CD4-positive, alpha-beta T cell (primary cell): Measurements from ENCODE around the gene NOC3L. TPM values are rescaled to one million over a fixed set of nuclear protein-coding genes. Genes with fewer than 3 reads are reported as not detected.
"Not testable (repeated sequence)": the region's sequence is repeated elsewhere in the genome, so short reads cannot be mapped to it uniquely, and the experiment has no call there.

Experiments used
- ATAC-seq: fragments of 200-7000 bp; cut with Tn5 transposase; one replicate; pipeline ENCODE4 v1.10.0; 2022; ENCODE audit warnings: mild to moderate bottlenecking; ENCODE audit not compliant: poor library complexity
- CTCF ChIA-PET: fragments of 350-600 bp; sonication (Branson Sonifier 250); formaldehyde crosslinking; loops from one replicate; lab custom pipeline; 2021; ENCODE audit warnings: antibody characterized with exemption, inconsistent platforms; lab: Charles Lee
- POLR2A ChIA-PET: fragments of 350-600 bp; sonication (Branson Sonifier 250); formaldehyde crosslinking; loops from one replicate; lab custom pipeline; 2021; ENCODE audit warnings: antibody characterized with exemption, inconsistent platforms; lab: Charles Lee
- DNase-seq, 14 experiments: peaks; one replicate each; pipeline ENCODE4 v3.0.0-alpha.2; 2013 to 2020; ENCODE audit warnings: mixed read lengths in 2 of 14
- H3K27ac ChIP-seq, 2 donors: one replicate each; pipeline versions ENCODE4 v1.5.1 to v1.7.0; 2013; ENCODE audit warnings: low read length in 2 of 2, low read depth in 1 of 2, mild to moderate bottlenecking in 1 of 2
- H3K27me3 ChIP-seq, 2 experiments: 1 replicate in 1 of 2; 2 replicates in 1 of 2; pipeline versions ENCODE4 v1.6.1 to v1.7.0; 2013; ENCODE audit warnings: low read length in 2 of 2, control low read depth in 1 of 2, mild to moderate bottlenecking in 1 of 2, moderate library complexity in 1 of 2; ENCODE audit not compliant: insufficient read depth in 2 of 2, control insufficient read depth in 1 of 2
- H3K36me3 ChIP-seq: one replicate; pipeline ENCODE4 v1.6.1; 2013; ENCODE audit warnings: low read length, control low read depth; ENCODE audit not compliant: insufficient read depth
- H3K4me1 ChIP-seq: one replicate; pipeline ENCODE4 v1.6.1; 2013; ENCODE audit warnings: low read length, control low read depth; ENCODE audit not compliant: insufficient read depth
- H3K4me3 ChIP-seq: one replicate; pipeline ENCODE4 v1.5.1; 2013; ENCODE audit warnings: mild to moderate bottlenecking, low read length, moderate library complexity
- H3K9me3 ChIP-seq, 2 experiments: 1 replicate in 1 of 2; 2 replicates in 1 of 2; pipeline versions ENCODE4 v1.6.1 to v1.7.0; 2013; ENCODE audit warnings: low read length in 2 of 2, mild to moderate bottlenecking in 2 of 2, control low read depth in 1 of 2, moderate library complexity in 1 of 2; ENCODE audit not compliant: control insufficient read depth in 1 of 2, insufficient read depth in 1 of 2
- H3K27ac Mint-ChIP-seq: one replicate; pipeline ENCODE4 v1.8.0; 2020; ENCODE audit warnings: mixed read lengths
- H3K27me3 Mint-ChIP-seq: one replicate; pipeline ENCODE4 v1.8.0; 2021; ENCODE audit warnings: mixed read lengths
- H3K36me3 Mint-ChIP-seq: one replicate; pipeline ENCODE4 v1.8.0; 2021; ENCODE audit warnings: low read depth, mixed read lengths
- H3K4me1 Mint-ChIP-seq: one replicate; pipeline ENCODE4 v1.8.0; 2021; ENCODE audit warnings: low read depth, mixed read lengths
- H3K4me3 Mint-ChIP-seq: one replicate; pipeline ENCODE4 v1.8.0; 2020; ENCODE audit warnings: mild to moderate bottlenecking, mixed read lengths
- H3K9me3 Mint-ChIP-seq: one replicate; pipeline ENCODE4 v1.8.0; 2020; ENCODE audit warnings: mixed read lengths
- CTCF ChIP-seq: fragments of 200-600 bp; IDR thresholded peaks from one replicate; pipeline ENCODE4 v1.8.0; 2022; ENCODE audit warnings: antibody characterized with exemption, mild to moderate bottlenecking
- intact Hi-C, 2 experiments: fragments of 100-400 bp; cut with DNase I in 1 of 2; cut with micrococcal nuclease in 1 of 2; formaldehyde crosslinking; loops; one replicate each; pipeline versions ENCODE4 v1.15.1 to v1.9.0; 2023 to 2025; cut with DNase I, micrococcal nuclease
- total RNA-seq, 174 experiments: library from RNA in 2 of 174; stranded (reverse) in 2 of 174; gene quantifications; one replicate each; pipeline ENCODE4 v1.2.3 and lab custom pipeline; 2021 to 2026

NOC3L gene
- total RNA-seq, 2 experiments from 2014 or later: 7.1 to 8.0 TPM

- POLR2A ChIA-PET: no interaction called here
- no peak for TF ChIP-seq CTCF
- Mint-ChIP-seq H3K36me3 (peaks cover 83% of the 10 kb centered on the region), H3K4me1 (no peaks in the 10 kb centered on the region), H3K27me3 (no peaks in the 10 kb centered on the region), H3K4me3 (no peak overlapping the region), H3K9me3 (no peaks in the 10 kb centered on the region), H3K27ac (no peak overlapping the region)
- CTCF ChIA-PET: interaction anchor here (1.0 kb wide), 1 partner anchor 17 kb away, joined by 3 read pairs; no protein-coding TSS in a partner anchor
- no peaks in the 10 kb centered on the region for H3K9me3 ChIP-seq
- no peak overlapping the region for H3K4me3 ChIP-seq
- no peaks in the 10 kb centered on the region for H3K4me1 ChIP-seq
- intact Hi-C loops: no loop called here
- ATAC-seq (no peak), DNase-seq (no peak)
- H3K27me3 ChIP-seq: no peaks in the 10 kb centered on the region
- peaks cover 70% of the 10 kb centered on the region for H3K36me3 ChIP-seq
- no peak overlapping the region for H3K27ac ChIP-seq
Observed at GRCh38 chr10:94351089-94351488, 11.7 kb downstream of the NOC3L start.

GRCh38 chr10:94350500-94350899 lies 12.2 kb downstream of the NOC3L start:
- H3K4me3 Mint-ChIP-seq, H3K4me1 Mint-ChIP-seq, H3K4me3 ChIP-seq, H3K9me3 ChIP-seq, H3K27me3 Mint-ChIP-seq, H3K27ac Mint-ChIP-seq, H3K4me1 ChIP-seq, H3K27me3 ChIP-seq, ATAC-seq, intact Hi-C loops, H3K9me3 Mint-ChIP-seq, H3K27ac ChIP-seq, DNase-seq: not testable (repeated sequence)
- ChIA-PET CTCF (interaction anchor here (0.7 to 1.0 kb wide), 2 partner anchors 16 to 161 kb away, joined by 3 to 4 read pairs; no protein-coding TSS in a partner anchor), POLR2A (interaction anchor here (1.6 kb wide), 1 partner anchor 10 kb away, joined by 3 read pairs; no protein-coding TSS in a partner anchor)
- H3K36me3 ChIP-seq: peaks cover 70% of the 10 kb centered on the region
- H3K36me3 Mint-ChIP-seq: peaks cover 88% of the 10 kb centered on the region

GRCh38 chr10:94349327-94349726 lies 13.4 kb downstream of the NOC3L start:
- no peak overlapping the region for H3K27ac Mint-ChIP-seq
- ChIA-PET POLR2A (interaction anchor here (1.6 kb wide), 1 partner anchor 9 kb away, joined by 3 read pairs; no protein-coding TSS in a partner anchor), CTCF (no interaction called here)
- Histone ChIP-seq H3K27ac (no peak overlapping the region), H3K27me3 (no peaks in the 10 kb centered on the region), H3K4me3 (no peak overlapping the region), H3K36me3 (peaks cover 73% of the 10 kb centered on the region), H3K4me1 (no peaks in the 10 kb centered on the region), H3K9me3 (no peaks in the 10 kb centered on the region)
- ATAC-seq (no peak), DNase-seq (no peak)
- no peak for TF ChIP-seq CTCF
- H3K4me3 Mint-ChIP-seq: no peak overlapping the region
- H3K4me1 Mint-ChIP-seq: no peaks in the 10 kb centered on the region
- intact Hi-C loops: no loop called here
- peaks cover 90% of the 10 kb centered on the region for H3K36me3 Mint-ChIP-seq
- no peaks in the 10 kb centered on the region for H3K27me3 Mint-ChIP-seq
- H3K9me3 Mint-ChIP-seq: no peaks in the 10 kb centered on the region
